ENCODE results near the gene CHMP2A. TPM values are rescaled to one million over a fixed set of nuclear protein-coding genes. Genes with fewer than 3 reads are reported as not detected.
A peak's percentile ranks its signal among the peaks of the same experiment; 100 is the strongest.

Gene CHMP2A
- total RNA-seq, 1 experiment from 2014 or later: 191 TPM

GRCh38 chr19:58569943-58570670 is 15.2 kb upstream of the CHMP2A start:
- no TSS peak for BruUV-seq (replicated peaks)
- in situ Hi-C loops (cut with HindIII; ENCODE audit: low pct_unique_long_range_greater_than_20kb, low sequenced_read_pairs) (no loop called here), intact Hi-C loops (cut with micrococcal nuclease; ENCODE audit: unreplicated experiment) (no loop called here)
- DNase-seq (ENCODE audit: low read depth, low spot score) (no peak), ATAC-seq (no peak)
- no peak overlapping the region for H3K27ac ChIP-seq (ENCODE audit: low read length)
- H3K4me3 ChIP-seq (ENCODE audit: low read depth in 2 of 2, low read length in 2 of 2): no peak overlapping the region
- POLR2A ChIA-PET: no interaction called here
- H3K36me3 ChIP-seq (ENCODE audit: control insufficient read depth, insufficient read depth, low read length): no peaks in the 10 kb centered on the region
- CTCF ChIA-PET: no interaction called here
- no peaks in the 10 kb centered on the region for H3K27me3 ChIP-seq (ENCODE audit: control insufficient read depth, insufficient read depth, low read length)
- TF ChIP-seq POLR2AphosphoS5 (IDR thresholded peaks at IDR 0.05; ENCODE audit: low read depth, low read length) (peak; percentile 45; the same call in 1 of the 2 replicates), SIN3A (IDR thresholded peaks at IDR 0.05; ENCODE audit: borderline replicate concordance, insufficient read depth, low read depth, low read length) (no peak)
- H3K4me1 ChIP-seq (ENCODE audit: control insufficient read depth, insufficient read depth, low read length): peaks cover 7% of the 10 kb centered on the region
- H3K9me3 ChIP-seq (ENCODE audit: control insufficient read depth, insufficient read depth, low read depth, low read length): no peaks in the 10 kb centered on the region

GRCh38 chr19:58569191-58569942 is 14.5 kb upstream of the CHMP2A start:
- ChIA-PET POLR2A (no interaction called here), CTCF (no interaction called here)
- Histone ChIP-seq H3K36me3 (ENCODE audit: control insufficient read depth, insufficient read depth, low read length) (no peaks in the 10 kb centered on the region), H3K9me3 (ENCODE audit: control insufficient read depth, insufficient read depth, low read depth, low read length) (no peaks in the 10 kb centered on the region), H3K4me3 (ENCODE audit: low read depth in 2 of 2, low read length in 2 of 2) (no peak overlapping the region), H3K4me1 (ENCODE audit: control insufficient read depth, insufficient read depth, low read length) (peaks cover 7% of the 10 kb centered on the region), H3K27me3 (ENCODE audit: control insufficient read depth, insufficient read depth, low read length) (no peaks in the 10 kb centered on the region), H3K27ac (ENCODE audit: low read length) (no peak overlapping the region)
- ATAC-seq (no peak), DNase-seq (ENCODE audit: low read depth, low spot score) (no peak)
- in situ Hi-C loops (cut with HindIII; ENCODE audit: low pct_unique_long_range_greater_than_20kb, low sequenced_read_pairs) (no loop called here), intact Hi-C loops (cut with micrococcal nuclease; ENCODE audit: unreplicated experiment) (no loop called here)
- no TSS peak for BruUV-seq (replicated peaks)
- TF ChIP-seq POLR2AphosphoS5 (IDR thresholded peaks at IDR 0.05; ENCODE audit: low read depth, low read length): 0 out of 2 replicates have a peak, but pooled peaks have one; percentile 23
- TF ChIP-seq TCF7L2 (IDR thresholded peaks at IDR 0.05; ENCODE audit: low read depth, low read length): no peak

- no peak for DNase-seq (ENCODE audit: low read depth, low spot score)
- no peak for ATAC-seq
- ChIA-PET POLR2A (no interaction called here), CTCF (no interaction called here)
- H3K27me3 ChIP-seq (ENCODE audit: control insufficient read depth, insufficient read depth, low read length): no peaks in the 10 kb centered on the region
- H3K36me3 ChIP-seq (ENCODE audit: control insufficient read depth, insufficient read depth, low read length): no peaks in the 10 kb centered on the region
- no peak overlapping the region for H3K4me3 ChIP-seq (ENCODE audit: low read depth in 2 of 2, low read length in 2 of 2)
- intact Hi-C loops (cut with micrococcal nuclease; ENCODE audit: unreplicated experiment) (no loop called here), in situ Hi-C loops (cut with HindIII; ENCODE audit: low pct_unique_long_range_greater_than_20kb, low sequenced_read_pairs) (no loop called here)
- H3K9me3 ChIP-seq (ENCODE audit: control insufficient read depth, insufficient read depth, low read depth, low read length): no peaks in the 10 kb centered on the region
- peaks cover 5% of the 10 kb centered on the region; the same call in 1 of the 2 replicates for H3K4me1 ChIP-seq (ENCODE audit: control insufficient read depth, insufficient read depth, low read length)
- BruUV-seq (replicated peaks): TSS peak; percentile 33
- H3K27ac ChIP-seq (ENCODE audit: low read length): no peak overlapping the region
- TF ChIP-seq POLR2AphosphoS5 (IDR thresholded peaks at IDR 0.05; ENCODE audit: low read depth, low read length): 0 out of 2 replicates have a peak, but pooled peaks have one; percentile 32
- TF ChIP-seq SIN3A (IDR thresholded peaks at IDR 0.05; ENCODE audit: borderline replicate concordance, insufficient read depth, low read depth, low read length): no peak
- no peak for TF ChIP-seq TCF7L2 (IDR thresholded peaks at IDR 0.05; ENCODE audit: low read depth, low read length)
Observed at GRCh38 chr19:58568453-58569130, 13.7 kb upstream of the CHMP2A start.

- DNase-seq (ENCODE audit: low read depth, low spot score) (no peak), ATAC-seq (no peak)
- in situ Hi-C loops (cut with HindIII; ENCODE audit: low pct_unique_long_range_greater_than_20kb, low sequenced_read_pairs): no loop called here
- no TSS peak for BruUV-seq (replicated peaks)
- Histone ChIP-seq H3K4me1 (ENCODE audit: control insufficient read depth, insufficient read depth, low read length) (peaks cover 2% of the 10 kb centered on the region; the same call in 1 of the 2 replicates), H3K27me3 (ENCODE audit: control insufficient read depth, insufficient read depth, low read length) (no peaks in the 10 kb centered on the region), H3K27ac (ENCODE audit: low read length) (no peak overlapping the region), H3K9me3 (ENCODE audit: control insufficient read depth, insufficient read depth, low read depth, low read length) (no peaks in the 10 kb centered on the region), H3K4me3 (ENCODE audit: low read depth in 2 of 2, low read length in 2 of 2) (no peak overlapping the region), H3K36me3 (ENCODE audit: control insufficient read depth, insufficient read depth, low read length) (no peaks in the 10 kb centered on the region)
- no peak for TF ChIP-seq SIN3A (IDR thresholded peaks at IDR 0.05; ENCODE audit: borderline replicate concordance, insufficient read depth, low read depth, low read length)
- no peak for TF ChIP-seq POLR2AphosphoS5 (IDR thresholded peaks at IDR 0.05; ENCODE audit: low read depth, low read length)
- TF ChIP-seq CTCF (IDR thresholded peaks at IDR 0.05): no peak
- TF ChIP-seq REST (IDR thresholded peaks at IDR 0.05; ENCODE audit: insufficient read depth in 1 of 2, low read depth in 2 of 2, low read length in 1 of 2): no peak
- TF ChIP-seq TCF7L2 (IDR thresholded peaks at IDR 0.05; ENCODE audit: low read depth, low read length): no peak
- ChIA-PET POLR2A (no interaction called here), CTCF (no interaction called here)
- intact Hi-C loops (cut with micrococcal nuclease; ENCODE audit: unreplicated experiment): no loop called here
Observed at GRCh38 chr19:58566989-58567388, 12.1 kb upstream of the CHMP2A start.
